CD4-positive, alpha-beta T cell (primary cell): Measurements from ENCODE around the gene CNTN2. TPM values are rescaled to one million over a fixed set of nuclear protein-coding genes. Genes with fewer than 3 reads are reported as not detected.

Experiments
- ATAC-seq: fragments of 200-7000 bp; cut with Tn5 transposase; one replicate; pipeline ENCODE4 v1.10.0; 2022; ENCODE audit warnings: mild to moderate bottlenecking; ENCODE audit not compliant: poor library complexity
- CTCF ChIA-PET: fragments of 350-600 bp; sonication (Branson Sonifier 250); formaldehyde crosslinking; loops from one replicate; lab custom pipeline; 2021; ENCODE audit warnings: antibody characterized with exemption, inconsistent platforms; lab: Charles Lee
- POLR2A ChIA-PET: fragments of 350-600 bp; sonication (Branson Sonifier 250); formaldehyde crosslinking; loops from one replicate; lab custom pipeline; 2021; ENCODE audit warnings: antibody characterized with exemption, inconsistent platforms; lab: Charles Lee
- DNase-seq, 14 experiments: peaks; one replicate each; pipeline ENCODE4 v3.0.0-alpha.2; 2013 to 2020; ENCODE audit warnings: mixed read lengths in 2 of 14
- H3K27ac ChIP-seq, 2 donors: one replicate each; pipeline versions ENCODE4 v1.5.1 to v1.7.0; 2013; ENCODE audit warnings: low read length in 2 of 2, low read depth in 1 of 2, mild to moderate bottlenecking in 1 of 2
- H3K27me3 ChIP-seq, 2 experiments: 1 replicate in 1 of 2; 2 replicates in 1 of 2; pipeline versions ENCODE4 v1.6.1 to v1.7.0; 2013; ENCODE audit warnings: low read length in 2 of 2, control low read depth in 1 of 2, mild to moderate bottlenecking in 1 of 2, moderate library complexity in 1 of 2; ENCODE audit not compliant: insufficient read depth in 2 of 2, control insufficient read depth in 1 of 2
- H3K36me3 ChIP-seq: one replicate; pipeline ENCODE4 v1.6.1; 2013; ENCODE audit warnings: low read length, control low read depth; ENCODE audit not compliant: insufficient read depth
- H3K4me1 ChIP-seq: one replicate; pipeline ENCODE4 v1.6.1; 2013; ENCODE audit warnings: low read length, control low read depth; ENCODE audit not compliant: insufficient read depth
- H3K4me3 ChIP-seq: one replicate; pipeline ENCODE4 v1.5.1; 2013; ENCODE audit warnings: mild to moderate bottlenecking, low read length, moderate library complexity
- H3K9me3 ChIP-seq, 2 experiments: 1 replicate in 1 of 2; 2 replicates in 1 of 2; pipeline versions ENCODE4 v1.6.1 to v1.7.0; 2013; ENCODE audit warnings: low read length in 2 of 2, mild to moderate bottlenecking in 2 of 2, control low read depth in 1 of 2, moderate library complexity in 1 of 2; ENCODE audit not compliant: control insufficient read depth in 1 of 2, insufficient read depth in 1 of 2
- H3K27ac Mint-ChIP-seq: one replicate; pipeline ENCODE4 v1.8.0; 2020; ENCODE audit warnings: mixed read lengths
- H3K27me3 Mint-ChIP-seq: one replicate; pipeline ENCODE4 v1.8.0; 2021; ENCODE audit warnings: mixed read lengths
- H3K36me3 Mint-ChIP-seq: one replicate; pipeline ENCODE4 v1.8.0; 2021; ENCODE audit warnings: low read depth, mixed read lengths
- H3K4me1 Mint-ChIP-seq: one replicate; pipeline ENCODE4 v1.8.0; 2021; ENCODE audit warnings: low read depth, mixed read lengths
- H3K4me3 Mint-ChIP-seq: one replicate; pipeline ENCODE4 v1.8.0; 2020; ENCODE audit warnings: mild to moderate bottlenecking, mixed read lengths
- H3K9me3 Mint-ChIP-seq: one replicate; pipeline ENCODE4 v1.8.0; 2020; ENCODE audit warnings: mixed read lengths
- CTCF ChIP-seq: fragments of 200-600 bp; IDR thresholded peaks from one replicate; pipeline ENCODE4 v1.8.0; 2022; ENCODE audit warnings: antibody characterized with exemption, mild to moderate bottlenecking
- intact Hi-C, 2 experiments: fragments of 100-400 bp; cut with DNase I in 1 of 2; cut with micrococcal nuclease in 1 of 2; formaldehyde crosslinking; loops; one replicate each; pipeline versions ENCODE4 v1.15.1 to v1.9.0; 2023 to 2025; cut with DNase I, micrococcal nuclease
- total RNA-seq, 174 experiments: library from RNA in 2 of 174; stranded (reverse) in 2 of 174; gene quantifications; one replicate each; pipeline ENCODE4 v1.2.3 and lab custom pipeline; 2021 to 2026

CNTN2 gene
- total RNA-seq, 2 experiments from 2014 or later, result not detected

- intact Hi-C loops, result no loop called here
- Mint-ChIP-seq H3K4me1 (no peaks in the 10 kb centered on the region), H3K27ac (no peak overlapping the region), H3K36me3 (no peaks in the 10 kb centered on the region), H3K4me3 (no peak overlapping the region), H3K27me3 (peaks cover 12% of the 10 kb centered on the region), H3K9me3 (peaks cover 3% of the 10 kb centered on the region)
- TF ChIP-seq CTCF, result no peak
- Histone ChIP-seq H3K9me3 (peaks cover 0 to 4% of the 10 kb centered on the region in 2 experiments), H3K4me1 (no peaks in the 10 kb centered on the region), H3K4me3 (no peak overlapping the region), H3K36me3 (no peaks in the 10 kb centered on the region), H3K27me3 (peaks cover 0 to 3% of the 10 kb centered on the region in 2 experiments), H3K27ac (no peak overlapping the region)
- no peak for DNase-seq
- POLR2A ChIA-PET, result no interaction called here
- CTCF ChIA-PET, result no interaction called here
- no peak for ATAC-seq
These were observed 10.5 kb upstream of the CNTN2 start for GRCh38 chr1:205032508-205032907.

- Mint-ChIP-seq H3K4me1 (no peaks in the 10 kb centered on the region), H3K9me3 (peaks cover 3% of the 10 kb centered on the region), H3K27ac (no peak overlapping the region), H3K36me3 (no peaks in the 10 kb centered on the region), H3K27me3 (peaks cover 38% of the 10 kb centered on the region), H3K4me3 (no peak overlapping the region)
- no peak overlapping the region for H3K4me3 ChIP-seq
- no peaks in the 10 kb centered on the region for H3K36me3 ChIP-seq
- H3K9me3 ChIP-seq, result peaks cover 0 to 4% of the 10 kb centered on the region in 2 experiments
- TF ChIP-seq CTCF, result no peak
- peaks cover 4 to 10% of the 10 kb centered on the region in 2 experiments for H3K27me3 ChIP-seq
- DNase-seq (no peak), ATAC-seq (no peak)
- ChIA-PET POLR2A (no interaction called here), CTCF (no interaction called here)
- intact Hi-C loops, result no loop called here
- no peaks in the 10 kb centered on the region for H3K4me1 ChIP-seq
- H3K27ac ChIP-seq, result no peak overlapping the region
These were observed 5.5 kb upstream of the CNTN2 start for GRCh38 chr1:205037539-205037938.

GRCh38 chr1:205038132-205038786, 4.8 kb upstream of the CNTN2 start:
- no peak overlapping the region for H3K4me3 Mint-ChIP-seq
- H3K36me3 Mint-ChIP-seq, result no peaks in the 10 kb centered on the region
- CTCF ChIA-PET, result no interaction called here
- no peak for TF ChIP-seq CTCF
- no peaks in the 10 kb centered on the region for H3K4me1 Mint-ChIP-seq
- peaks cover 39% of the 10 kb centered on the region for H3K27me3 Mint-ChIP-seq
- DNase-seq, result no peak
- Histone ChIP-seq H3K27me3 (peaks cover 7 to 10% of the 10 kb centered on the region in 2 experiments), H3K27ac (no peak overlapping the region), H3K4me3 (no peak overlapping the region), H3K36me3 (no peaks in the 10 kb centered on the region), H3K4me1 (no peaks in the 10 kb centered on the region), H3K9me3 (peaks cover 0 to 5% of the 10 kb centered on the region in 2 experiments)
- peaks cover 3% of the 10 kb centered on the region for H3K9me3 Mint-ChIP-seq
- H3K27ac Mint-ChIP-seq, result no peak overlapping the region
- no peak for ATAC-seq
- POLR2A ChIA-PET, result no interaction called here
- intact Hi-C loops, result no loop called here
